NCI-H1048 (cell line): Measurements from ENCODE around the gene ZNF766.
"Not testable (repeated sequence)": the region's sequence is repeated elsewhere in the genome, so short reads cannot be mapped to it uniquely, and the experiment has no call there.

Source experiments
- DNase-seq: peaks from one replicate; lab custom pipeline; 2025; lab: John Stamatoyannopoulos, UW

The ZNF766 gene

GRCh38 chr19:52269338-52270261 lies at the start of gene ZNF766:
Gene ZNF766 (plus strand): TSS chr19:52269587. CDS start chr19:52269614, 27 bp downstream.
- peak; percentile 90 for DNase-seq

GRCh38 chr19:52219611-52220010 lies 49.8 kb upstream of the ZNF766 start:
- DNase-seq: no peak

GRCh38 chr19:52221031-52221430 lies 48.4 kb upstream of the ZNF766 start:
- no peak for DNase-seq

GRCh38 chr19:52221831-52222375 lies 47.5 kb upstream of the ZNF766 start:
- DNase-seq: no peak

GRCh38 chr19:52224211-52224610 lies 45.2 kb upstream of the ZNF766 start:
- no peak for DNase-seq

GRCh38 chr19:52226652-52227051 lies 42.7 kb upstream of the ZNF766 start:
- DNase-seq: no peak

GRCh38 chr19:52227196-52227940 lies 42.0 kb upstream of the ZNF766 start:
- no peak for DNase-seq

GRCh38 chr19:52227980-52228379 lies 41.4 kb upstream of the ZNF766 start:
- DNase-seq: no peak

GRCh38 chr19:52229524-52229923 lies 39.9 kb upstream of the ZNF766 start:
- no peak for DNase-seq

GRCh38 chr19:52230685-52231084 lies 38.7 kb upstream of the ZNF766 start:
- DNase-seq: no peak

GRCh38 chr19:52231154-52231910 lies 38.1 kb upstream of the ZNF766 start:
- no peak for DNase-seq

- DNase-seq: no peak
Measured at GRCh38 chr19:52234406-52234805, 35.0 kb upstream of the ZNF766 start.

- no peak for DNase-seq
Measured at GRCh38 chr19:52237197-52237596, 32.2 kb upstream of the ZNF766 start.

- peak; percentile 25 for DNase-seq
Measured at GRCh38 chr19:52237771-52238400, 31.5 kb upstream of the ZNF766 start.

GRCh38 chr19:52244021-52244420 lies 25.4 kb upstream of the ZNF766 start:
- no peak for DNase-seq

- no peak for DNase-seq
Measured at GRCh38 chr19:52248241-52248640, 21.1 kb upstream of the ZNF766 start.

- DNase-seq: no peak
Measured at GRCh38 chr19:52258426-52258825, 11.0 kb upstream of the ZNF766 start.

GRCh38 chr19:52265556-52265955 lies 3.8 kb upstream of the ZNF766 start:
- not testable (repeated sequence) for DNase-seq

- DNase-seq: no peak
Measured at GRCh38 chr19:52270266-52270885, 989 bp downstream of the ZNF766 start.

GRCh38 chr19:52273301-52273700 lies 3.9 kb downstream of the ZNF766 start:
- no peak for DNase-seq

- DNase-seq: no peak
Measured at GRCh38 chr19:52274191-52274590, 4.8 kb downstream of the ZNF766 start.
